HEK293 (cell line): Measurements from ENCODE around the gene HYOU1.

Experiments used
- ATF2 ChIP-seq: fragments of 450-650 bp; formaldehyde crosslinking; IDR thresholded peaks from 2 replicates; pipeline ENCODE4 v1.5.1; 2016; ENCODE audit warnings: missing biosample characterization, missing genetic modification characterization, low read depth
- CTCF ChIP-seq: fragments of 450-650 bp; formaldehyde crosslinking; IDR thresholded peaks from 2 replicates; pipeline ENCODE4 v1.5.1; 2016; ENCODE audit warnings: missing biosample characterization, missing genetic modification characterization
- ELK4 ChIP-seq: IDR thresholded peaks from 2 replicates; pipeline ENCODE4 v1.6.1; 2011; ENCODE audit warnings: mild to moderate bottlenecking, low read depth, low read length, borderline replicate concordance
- SALL2 ChIP-seq: fragments of 450-650 bp; formaldehyde crosslinking; IDR thresholded peaks from 2 replicates; pipeline ENCODE4 v1.5.0; 2017; ENCODE audit warnings: missing biosample characterization, mild to moderate bottlenecking, missing genetic modification characterization, borderline replicate concordance
- SETDB1 ChIP-seq: IDR thresholded peaks from one replicate; pipeline ENCODE4 v1.6.1; 2017; ENCODE audit warnings: mild to moderate bottlenecking, low read length, moderate library complexity, mixed read lengths; ENCODE audit not compliant: insufficient read length
- TCF7L2 ChIP-seq: IDR thresholded peaks from 2 replicates; pipeline ENCODE4 v1.6.1; 2011; ENCODE audit warnings: low read depth, mild to moderate bottlenecking, inconsistent platforms, low read length, moderate library complexity, borderline replicate concordance
- ZBTB7A ChIP-seq: fragments of 450-650 bp; formaldehyde crosslinking; IDR thresholded peaks from 2 replicates; pipeline ENCODE4 v1.5.1; 2016; ENCODE audit warnings: low read depth, missing biosample characterization, missing genetic modification characterization
- ZNF157 ChIP-seq: fragments of 450-650 bp; formaldehyde crosslinking; IDR thresholded peaks from 2 replicates; pipeline ENCODE4 v1.5.1; 2016; ENCODE audit warnings: missing biosample characterization, missing genetic modification characterization
- ZNF214 ChIP-seq: fragments of 450-650 bp; formaldehyde crosslinking; IDR thresholded peaks from 2 replicates; pipeline ENCODE4 v1.5.1; 2017; ENCODE audit warnings: missing biosample characterization, mild to moderate bottlenecking, missing genetic modification characterization, borderline replicate concordance
- ZNF354C ChIP-seq: fragments of 450-650 bp; formaldehyde crosslinking; IDR thresholded peaks from 2 replicates; pipeline ENCODE4 v1.5.1; 2016; ENCODE audit warnings: missing biosample characterization, missing genetic modification characterization, low read depth, borderline replicate concordance
- ZNF510 ChIP-seq: fragments of 450-650 bp; formaldehyde crosslinking; IDR thresholded peaks from 2 replicates; pipeline ENCODE4 v1.5.1; 2018; ENCODE audit warnings: mild to moderate bottlenecking, missing genetic modification characterization, missing biosample characterization; ENCODE audit not compliant: insufficient replicate concordance
- ZNF768 ChIP-seq: fragments of 450-650 bp; formaldehyde crosslinking; IDR thresholded peaks from 2 replicates; pipeline ENCODE4 v1.5.1; 2018; ENCODE audit warnings: missing biosample characterization, mild to moderate bottlenecking, missing genetic modification characterization
- TF ChIP-seq, protein P1 (sequence below): fragments of 450-650 bp; formaldehyde crosslinking; IDR thresholded peaks from 2 replicates; pipeline ENCODE4 v1.5.1; 2017; ENCODE audit warnings: missing biosample characterization, missing genetic modification characterization
- TF ChIP-seq, protein P2 (sequence below): fragments of 450-650 bp; formaldehyde crosslinking; IDR thresholded peaks from 2 replicates; pipeline ENCODE4 v1.5.1; 2016; ENCODE audit warnings: missing biosample characterization, missing genetic modification characterization

- TF ChIP-seq TCF7L2 (no peak), CTCF (tag by site-specific recombination) (no peak), ATF2 (tag by site-specific recombination) (no peak), SALL2 (tag by site-specific recombination) (no peak), ELK4 (no peak), SETDB1 (no peak), ZNF768 (tag by site-specific recombination) (no peak), ZBTB7A (tag by site-specific recombination) (no peak), ZNF510 (tag by site-specific recombination) (no peak), ZNF157 (tag by site-specific recombination) (no peak), ZNF214 (tag by site-specific recombination) (no peak), ZNF354C (tag by site-specific recombination) (no peak)
- TF ChIP-seq, protein P1, sequence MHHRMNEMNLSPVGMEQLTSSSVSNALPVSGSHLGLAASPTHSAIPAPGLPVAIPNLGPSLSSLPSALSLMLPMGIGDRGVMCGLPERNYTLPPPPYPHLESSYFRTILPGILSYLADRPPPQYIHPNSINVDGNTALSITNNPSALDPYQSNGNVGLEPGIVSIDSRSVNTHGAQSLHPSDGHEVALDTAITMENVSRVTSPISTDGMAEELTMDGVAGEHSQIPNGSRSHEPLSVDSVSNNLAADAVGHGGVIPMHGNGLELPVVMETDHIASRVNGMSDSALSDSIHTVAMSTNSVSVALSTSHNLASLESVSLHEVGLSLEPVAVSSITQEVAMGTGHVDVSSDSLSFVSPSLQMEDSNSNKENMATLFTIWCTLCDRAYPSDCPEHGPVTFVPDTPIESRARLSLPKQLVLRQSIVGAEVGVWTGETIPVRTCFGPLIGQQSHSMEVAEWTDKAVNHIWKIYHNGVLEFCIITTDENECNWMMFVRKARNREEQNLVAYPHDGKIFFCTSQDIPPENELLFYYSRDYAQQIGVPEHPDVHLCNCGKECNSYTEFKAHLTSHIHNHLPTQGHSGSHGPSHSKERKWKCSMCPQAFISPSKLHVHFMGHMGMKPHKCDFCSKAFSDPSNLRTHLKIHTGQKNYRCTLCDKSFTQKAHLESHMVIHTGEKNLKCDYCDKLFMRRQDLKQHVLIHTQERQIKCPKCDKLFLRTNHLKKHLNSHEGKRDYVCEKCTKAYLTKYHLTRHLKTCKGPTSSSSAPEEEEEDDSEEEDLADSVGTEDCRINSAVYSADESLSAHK (tag by site-specific recombination): no peak
- TF ChIP-seq, protein P2, sequence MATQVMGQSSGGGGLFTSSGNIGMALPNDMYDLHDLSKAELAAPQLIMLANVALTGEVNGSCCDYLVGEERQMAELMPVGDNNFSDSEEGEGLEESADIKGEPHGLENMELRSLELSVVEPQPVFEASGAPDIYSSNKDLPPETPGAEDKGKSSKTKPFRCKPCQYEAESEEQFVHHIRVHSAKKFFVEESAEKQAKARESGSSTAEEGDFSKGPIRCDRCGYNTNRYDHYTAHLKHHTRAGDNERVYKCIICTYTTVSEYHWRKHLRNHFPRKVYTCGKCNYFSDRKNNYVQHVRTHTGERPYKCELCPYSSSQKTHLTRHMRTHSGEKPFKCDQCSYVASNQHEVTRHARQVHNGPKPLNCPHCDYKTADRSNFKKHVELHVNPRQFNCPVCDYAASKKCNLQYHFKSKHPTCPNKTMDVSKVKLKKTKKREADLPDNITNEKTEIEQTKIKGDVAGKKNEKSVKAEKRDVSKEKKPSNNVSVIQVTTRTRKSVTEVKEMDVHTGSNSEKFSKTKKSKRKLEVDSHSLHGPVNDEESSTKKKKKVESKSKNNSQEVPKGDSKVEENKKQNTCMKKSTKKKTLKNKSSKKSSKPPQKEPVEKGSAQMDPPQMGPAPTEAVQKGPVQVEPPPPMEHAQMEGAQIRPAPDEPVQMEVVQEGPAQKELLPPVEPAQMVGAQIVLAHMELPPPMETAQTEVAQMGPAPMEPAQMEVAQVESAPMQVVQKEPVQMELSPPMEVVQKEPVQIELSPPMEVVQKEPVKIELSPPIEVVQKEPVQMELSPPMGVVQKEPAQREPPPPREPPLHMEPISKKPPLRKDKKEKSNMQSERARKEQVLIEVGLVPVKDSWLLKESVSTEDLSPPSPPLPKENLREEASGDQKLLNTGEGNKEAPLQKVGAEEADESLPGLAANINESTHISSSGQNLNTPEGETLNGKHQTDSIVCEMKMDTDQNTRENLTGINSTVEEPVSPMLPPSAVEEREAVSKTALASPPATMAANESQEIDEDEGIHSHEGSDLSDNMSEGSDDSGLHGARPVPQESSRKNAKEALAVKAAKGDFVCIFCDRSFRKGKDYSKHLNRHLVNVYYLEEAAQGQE (tag by site-specific recombination): no peak
Observed at GRCh38 chr11:118996926-118997626, 59.9 kb downstream of the HYOU1 start.
